ENCODE results near the gene ETS2. TPM values are rescaled to one million over a fixed set of nuclear protein-coding genes. Genes with fewer than 3 reads are reported as not detected.

ETS2 gene
- total and polyA plus RNA-seq, 2 experiments from 2014 or later, result 4.4 to 7.3 TPM

DNA sequence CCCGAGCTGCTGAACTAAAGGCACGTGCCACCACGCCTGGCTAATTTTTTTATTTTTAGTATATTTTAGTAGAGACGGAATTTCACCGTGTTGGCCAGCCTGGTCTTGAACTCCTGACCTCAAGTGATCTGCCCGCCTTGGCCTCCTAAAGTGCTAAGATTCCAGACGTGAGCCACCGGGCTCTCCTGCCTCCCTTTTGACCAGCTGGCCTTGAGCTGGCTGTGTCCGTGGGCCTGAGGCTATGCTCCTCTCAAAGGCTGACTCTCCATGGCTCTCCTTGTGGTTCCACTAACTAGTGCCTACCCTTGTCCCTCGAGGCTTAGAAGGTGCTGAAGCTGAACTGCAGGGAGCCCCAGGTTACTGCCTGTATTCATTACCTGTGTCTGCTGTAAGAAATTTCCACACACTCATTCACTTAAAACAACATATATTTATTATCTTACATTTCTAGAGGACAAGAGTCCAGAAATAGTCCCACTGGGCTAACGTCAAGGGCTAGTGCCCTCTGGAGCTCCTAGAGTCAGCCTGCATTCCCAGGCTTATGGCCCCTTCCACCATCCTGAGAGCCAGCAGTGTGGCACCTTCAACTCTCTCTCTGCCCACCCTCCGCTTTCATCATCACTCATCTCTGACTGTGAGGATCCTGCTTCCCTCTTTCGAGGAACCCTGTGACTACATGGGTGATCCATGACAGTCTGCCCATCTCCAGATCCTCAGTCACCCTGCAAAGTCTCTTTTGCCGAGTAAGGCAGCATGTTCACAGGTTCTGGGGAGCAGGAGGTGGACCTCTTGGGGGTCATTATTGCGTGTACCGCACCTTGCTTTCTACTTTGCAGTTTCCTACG is 34.9 kb downstream of the ETS2 start:
- H3K79me2 ChIP-seq (ENCODE audit: insufficient read depth), result no peaks in the 10 kb centered on the region
- peaks cover 31% of the 10 kb centered on the region for H3F3A ChIP-seq (ENCODE audit: insufficient read depth)
- H3K36me3 ChIP-seq (ENCODE audit: low read depth), result no peaks in the 10 kb centered on the region
- peak overlapping the region; percentile 84 for H3K27ac ChIP-seq
- H3K9me2 ChIP-seq (ENCODE audit: insufficient read depth), result no peaks in the 10 kb centered on the region
- H3K4me2 ChIP-seq (ENCODE audit: unreplicated experiment), result peak overlapping the region; percentile 36
- in situ Hi-C loops (cut with MboI), result no loop called here
- peak overlapping the region; percentile 26; the same call in 1 of the 2 replicates for H3K9ac ChIP-seq
- no peaks in the 10 kb centered on the region for H3K9me3 ChIP-seq (ENCODE audit: low read depth)
- H3K27me3 ChIP-seq (replicated peaks; ENCODE audit: insufficient read depth), result no peaks in the 10 kb centered on the region
- peaks cover 25% of the 10 kb centered on the region for H3K4me1 ChIP-seq (ENCODE audit: insufficient read depth)
- H3K4me3 ChIP-seq, result no peak overlapping the region
- no peak for DNase-seq
- H4K20me1 ChIP-seq (ENCODE audit: insufficient read depth), result no peaks in the 10 kb centered on the region
- WGBS, 2 experiments (ENCODE audit: low coverage in 1 of 2, low lambda C conversion rate in 2 of 2, missing lambda C conversion rate in 2 of 2), result 97 to 98% methylated on average over 17 of the region's 17 CpGs
- TF ChIP-seq EZH2phosphoT487 (IDR thresholded peaks at IDR 0.05; ENCODE audit: insufficient read depth, low read depth), result no peak
- H2AFZ ChIP-seq, result no peak overlapping the region

- TF ChIP-seq EZH2 (IDR thresholded peaks at IDR 0.05; ENCODE audit: insufficient read depth, poor library complexity, severe bottlenecking) (no peak), EZH2phosphoT487 (IDR thresholded peaks at IDR 0.05; ENCODE audit: insufficient read depth, low read depth) (no peak)
- Histone ChIP-seq H3K36me3 (ENCODE audit: low read depth) (no peaks in the 10 kb centered on the region), H3K4me2 (ENCODE audit: unreplicated experiment) (no peak overlapping the region), H3F3A (ENCODE audit: insufficient read depth) (peaks cover 31% of the 10 kb centered on the region), H3K4me1 (ENCODE audit: insufficient read depth) (peaks cover 25% of the 10 kb centered on the region), H3K27ac (no peak overlapping the region), H3K4me3 (no peak overlapping the region), H2AFZ (no peak overlapping the region), H3K9ac (no peak overlapping the region), H3K9me2 (ENCODE audit: insufficient read depth) (no peaks in the 10 kb centered on the region), H3K9me3 (ENCODE audit: low read depth) (no peaks in the 10 kb centered on the region), H4K20me1 (ENCODE audit: insufficient read depth) (no peaks in the 10 kb centered on the region), H3K79me2 (ENCODE audit: insufficient read depth) (no peaks in the 10 kb centered on the region), H3K27me3 (replicated peaks; ENCODE audit: insufficient read depth) (no peaks in the 10 kb centered on the region)
- in situ Hi-C loops (cut with MboI), result no loop called here
- peak; percentile 6 for DNase-seq
- 93 to 96% methylated on average over 2 of the region's 2 CpGs for WGBS, 2 experiments (ENCODE audit: low coverage in 1 of 2, low lambda C conversion rate in 2 of 2, missing lambda C conversion rate in 2 of 2)
Measured at GRCh38 chr21:38841472-38841871, 35.7 kb downstream of the ETS2 start.

DNA sequence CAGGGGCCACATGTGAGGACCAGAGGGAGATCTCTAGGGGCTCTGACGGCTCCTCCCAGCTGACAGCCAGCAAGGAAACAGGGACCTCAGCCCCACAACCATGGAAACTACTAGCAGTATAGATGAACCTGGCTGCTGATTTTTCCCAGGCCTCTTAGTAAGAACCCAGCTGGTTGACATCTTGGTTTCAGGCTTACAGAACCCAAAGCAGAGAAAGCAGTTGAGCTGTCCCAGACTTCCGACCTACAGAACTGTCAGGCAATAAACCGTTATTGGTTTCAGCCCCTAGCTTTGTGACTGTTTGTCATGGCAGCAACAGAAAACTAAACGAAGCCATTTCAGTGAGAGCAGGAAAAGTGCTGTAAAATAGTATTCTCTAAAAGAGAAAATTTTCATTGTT is 36.4 kb downstream of the ETS2 start:
- no peaks in the 10 kb centered on the region for H3K9me3 ChIP-seq (ENCODE audit: low read depth)
- no peak overlapping the region for H3K27ac ChIP-seq
- peaks cover 31% of the 10 kb centered on the region for H3F3A ChIP-seq (ENCODE audit: insufficient read depth)
- no peak overlapping the region for H2AFZ ChIP-seq
- H3K27me3 ChIP-seq (replicated peaks; ENCODE audit: insufficient read depth), result no peaks in the 10 kb centered on the region
- WGBS, 2 experiments (ENCODE audit: low coverage in 1 of 2, low lambda C conversion rate in 2 of 2, missing lambda C conversion rate in 2 of 2), result 82 to 89% methylated on average over 4 of the region's 4 CpGs
- H4K20me1 ChIP-seq (ENCODE audit: insufficient read depth), result no peaks in the 10 kb centered on the region
- H3K4me1 ChIP-seq (ENCODE audit: insufficient read depth), result peaks cover 25% of the 10 kb centered on the region
- no peak overlapping the region for H3K4me2 ChIP-seq (ENCODE audit: unreplicated experiment)
- no peak overlapping the region for H3K4me3 ChIP-seq
- no peak for DNase-seq
- no peaks in the 10 kb centered on the region for H3K9me2 ChIP-seq (ENCODE audit: insufficient read depth)
- no peak for TF ChIP-seq EZH2phosphoT487 (IDR thresholded peaks at IDR 0.05; ENCODE audit: insufficient read depth, low read depth)
- no peak for TF ChIP-seq EZH2 (IDR thresholded peaks at IDR 0.05; ENCODE audit: insufficient read depth, poor library complexity, severe bottlenecking)
- H3K9ac ChIP-seq, result no peak overlapping the region
- in situ Hi-C loops (cut with MboI), result no loop called here
- no peaks in the 10 kb centered on the region for H3K36me3 ChIP-seq (ENCODE audit: low read depth)
- H3K79me2 ChIP-seq (ENCODE audit: insufficient read depth), result no peaks in the 10 kb centered on the region

DNA sequence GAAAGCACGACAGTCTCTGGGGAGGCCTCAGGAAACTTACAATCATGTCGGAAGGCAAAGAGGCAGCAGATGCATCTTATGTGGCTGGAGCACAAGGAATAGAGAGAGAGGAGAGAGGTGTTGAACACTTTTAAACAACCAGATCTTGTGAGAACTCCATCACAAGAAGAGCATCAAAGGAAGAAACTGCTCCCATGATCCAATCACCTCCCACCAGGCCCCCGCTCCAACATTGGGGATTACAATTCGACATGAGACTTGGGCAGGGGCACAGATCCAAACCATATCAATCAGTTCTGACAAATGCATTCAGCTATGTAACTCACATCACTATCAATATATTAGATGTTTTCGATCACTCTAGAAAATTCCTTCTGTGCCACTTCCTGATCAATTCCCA is 37.6 kb downstream of the ETS2 start:
- no peak overlapping the region for H3K9ac ChIP-seq
- TF ChIP-seq EZH2 (IDR thresholded peaks at IDR 0.05; ENCODE audit: insufficient read depth, poor library complexity, severe bottlenecking), result no peak
- no peak for TF ChIP-seq EZH2phosphoT487 (IDR thresholded peaks at IDR 0.05; ENCODE audit: insufficient read depth, low read depth)
- H3F3A ChIP-seq (ENCODE audit: insufficient read depth), result peaks cover 31% of the 10 kb centered on the region
- H2AFZ ChIP-seq, result no peak overlapping the region
- H3K79me2 ChIP-seq (ENCODE audit: insufficient read depth), result no peaks in the 10 kb centered on the region
- no peak overlapping the region for H3K4me3 ChIP-seq
- peak overlapping the region; percentile 23; the same call in 1 of the 2 replicates for H3K27ac ChIP-seq
- peaks cover 25% of the 10 kb centered on the region for H3K4me1 ChIP-seq (ENCODE audit: insufficient read depth)
- no peak overlapping the region for H3K4me2 ChIP-seq (ENCODE audit: unreplicated experiment)
- H3K27me3 ChIP-seq (replicated peaks; ENCODE audit: insufficient read depth), result no peaks in the 10 kb centered on the region
- no peaks in the 10 kb centered on the region for H3K9me2 ChIP-seq (ENCODE audit: insufficient read depth)
- no peaks in the 10 kb centered on the region for H3K9me3 ChIP-seq (ENCODE audit: low read depth)
- H3K36me3 ChIP-seq (ENCODE audit: low read depth), result no peaks in the 10 kb centered on the region
- 98% methylated on average over 5 of the region's 5 CpGs for WGBS, 2 experiments (ENCODE audit: low coverage in 1 of 2, low lambda C conversion rate in 2 of 2, missing lambda C conversion rate in 2 of 2)
- H4K20me1 ChIP-seq (ENCODE audit: insufficient read depth), result no peaks in the 10 kb centered on the region
- DNase-seq, result no peak
- in situ Hi-C loops (cut with MboI), result no loop called here

Measured in GM23248 (cell line).